K562 (cell line): ENCODE data around the gene TCAF1. TPM values are rescaled to one million over a fixed set of nuclear protein-coding genes. Genes with fewer than 3 reads are reported as not detected.

Experiments used
- ATF1 ChIP-seq, 2 experiments: fragments of 450-650 bp in 1 of 2; IDR thresholded peaks; 2 replicates each; pipeline ENCODE4 v1.6.1; 2016; ENCODE audit warnings: missing compliant biosample characterization in 1 of 2, missing genetic modification characterization in 1 of 2
- CEBPG ChIP-seq, 3 experiments: fragments of 200-800 bp in 1 of 3; sonication (Bioruptor generic) in 1 of 3; sonication (generic) in 1 of 3; formaldehyde crosslinking in 1 of 3; IDR thresholded peaks in 2 of 3; conservative IDR thresholded peaks in 1 of 3; 2 replicates each; pipeline versions ENCODE4 v1.6.1 to v1.8.0; 2016 to 2022; ENCODE audit warnings: missing compliant biosample characterization in 2 of 3, missing genetic modification characterization in 2 of 3, mild to moderate bottlenecking in 1 of 3, missing genetic modification reagents in 1 of 3
- DACH1 ChIP-seq: fragments of 450-650 bp; IDR thresholded peaks from 2 replicates; pipeline ENCODE4 v1.6.1; 2018; ENCODE audit not compliant: partially characterized antibody
- ESRRA ChIP-seq: fragments of 450-650 bp; IDR thresholded peaks from 2 replicates; pipeline ENCODE4 v1.6.1; 2014; ENCODE audit warnings: low read depth, mild to moderate bottlenecking, moderate library complexity, borderline replicate concordance
- MECOM ChIP-seq: fragments of 250-450 bp; sonication (Bioruptor Pico); IDR thresholded peaks from 2 replicates; pipeline ENCODE4 v1.8.0; 2022; ENCODE audit warnings: inconsistent platforms
- SRSF3 ChIP-seq: fragments of 200-400 bp; formaldehyde crosslinking; IDR thresholded peaks from 2 replicates; pipeline ENCODE4 v1.6.1; 2016; ENCODE audit warnings: mild to moderate bottlenecking, low read length, moderate library complexity; ENCODE audit not compliant: insufficient read depth
- ZNF57 ChIP-seq: fragments of 450-650 bp; formaldehyde crosslinking; IDR thresholded peaks from 2 replicates; pipeline ENCODE4 v1.4.0; 2020; ENCODE audit warnings: mild to moderate bottlenecking, moderate library complexity
- ZNF707 ChIP-seq: fragments of 250-450 bp; sonication (Bioruptor Pico); conservative IDR thresholded peaks from 2 replicates; pipeline ENCODE4 v1.8.0; 2022; ENCODE audit warnings: inconsistent platforms, mild to moderate bottlenecking, moderate library complexity
- ZNF76 ChIP-seq: fragments of 250-450 bp; sonication (Bioruptor Pico); IDR thresholded peaks from 2 replicates; pipeline ENCODE4 v1.4.0; 2020; ENCODE audit warnings: mild to moderate bottlenecking, moderate library complexity, borderline replicate concordance
- polyA plus RNA-seq, 8 experiments: library from polyadenylated mRNA; depleted of rRNA in 4 of 8; stranded (reverse) in 5 of 8; unstranded in 3 of 8; fragments of >200 nt; fragmentation: Nextera tagmentation in 2 of 8; fragmentation: Illumina TruSeq in 1 of 8; extraction: Ambion mirVana in 2 of 8; extraction: Trizol in 1 of 8; gene quantifications; 2 replicates each; pipeline versions ENCODE4 v1.2.1 to v1.2.3, GENCODE V29; 2011 to 2014; ENCODE audit warnings: inconsistent platforms in 1 of 8, missing spikeins in 1 of 8
- total RNA-seq, 7 experiments: library from RNA; depleted of rRNA in 6 of 7; stranded (reverse); fragments of >200 nt in 6 of 7; fragmentation: Illumina TruSeq in 2 of 7; extraction: Trizol in 2 of 7; gene quantifications; 2 replicates each; pipeline versions ENCODE4 v1.2.1 to v1.2.3, GENCODE V29; 2011 to 2021; ENCODE audit warnings: low replicate concordance in 1 of 7
- TF ChIP-seq, protein P1 (sequence below), 2 experiments: fragments of 450-650 bp in 1 of 2; sonication (generic) in 1 of 2; formaldehyde crosslinking in 1 of 2; IDR thresholded peaks in 1 of 2; conservative IDR thresholded peaks in 1 of 2; 2 replicates each; pipeline versions ENCODE4 v1.6.1 to v1.8.1; 2016 to 2023; ENCODE audit warnings: mild to moderate bottlenecking in 2 of 2, moderate library complexity in 2 of 2, inconsistent platforms in 1 of 2, missing genetic modification reagents in 1 of 2
- TF ChIP-seq, protein P2 (sequence below), 2 experiments: fragments of 200-800 bp in 1 of 2; sonication (Bioruptor generic) in 1 of 2; sonication (generic) in 1 of 2; formaldehyde crosslinking in 1 of 2; IDR thresholded peaks in 1 of 2; conservative IDR thresholded peaks in 1 of 2; 2 replicates each; pipeline versions ENCODE4 v1.5.0 to v1.6.1; 2016 to 2020; ENCODE audit warnings: missing compliant biosample characterization in 1 of 2, missing genetic modification characterization in 1 of 2, missing genetic modification reagents in 1 of 2
- TF ChIP-seq, protein P3 (sequence below), 2 experiments: fragments of 450-650 bp; IDR thresholded peaks; 2 replicates each; pipeline ENCODE4 v1.6.1; 2016; ENCODE audit warnings: mild to moderate bottlenecking in 2 of 2, borderline replicate concordance in 1 of 2, low read depth in 1 of 2, moderate library complexity in 1 of 2
- TF ChIP-seq, protein P4 (sequence below): fragments of 250-450 bp; sonication (Bioruptor Pico); IDR thresholded peaks from 2 replicates; pipeline ENCODE4 v1.8.0; 2022; ENCODE audit warnings: inconsistent platforms

TCAF1 gene
- total and polyA plus RNA-seq, 9 of the 15 experiments (the other 6 are each of a cell fraction or from before 2014, with no cell fraction given), result 6.2 to 52.2 (median 24.4) TPM

DNA sequence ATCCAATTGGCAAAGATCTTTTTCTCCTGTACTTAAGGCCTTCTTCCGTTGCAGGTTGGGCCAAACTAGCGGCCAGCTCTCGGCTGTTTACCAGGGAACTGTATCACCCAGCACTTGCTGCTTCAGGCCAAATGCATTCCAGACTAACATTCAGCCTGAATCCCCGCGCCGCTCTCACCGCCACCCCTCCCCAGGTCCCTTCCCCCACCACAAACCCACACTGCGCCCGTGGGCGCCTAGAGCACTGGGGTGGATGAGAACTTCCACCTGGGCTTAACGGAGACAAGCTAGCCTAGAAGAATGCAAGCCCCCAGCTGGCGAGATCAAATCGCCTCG is 676 bp downstream of the TCAF1 start (continued):
- TF ChIP-seq, protein P1, sequence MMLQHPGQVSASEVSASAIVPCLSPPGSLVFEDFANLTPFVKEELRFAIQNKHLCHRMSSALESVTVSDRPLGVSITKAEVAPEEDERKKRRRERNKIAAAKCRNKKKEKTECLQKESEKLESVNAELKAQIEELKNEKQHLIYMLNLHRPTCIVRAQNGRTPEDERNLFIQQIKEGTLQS (IDR thresholded peaks at IDR 0.05), result no peak
- TF ChIP-seq, protein P1 (CRISPR knock-in tag; conservative IDR thresholded peaks at IDR 0.05), result 0 out of 2 replicates have a peak, but pooled peaks have one; percentile 60
- TF ChIP-seq SRSF3, result no peak
- no peak for TF ChIP-seq ZNF707
- TF ChIP-seq MECOM (CRISPR knock-in tag), result no peak
- TF ChIP-seq, protein P2, sequence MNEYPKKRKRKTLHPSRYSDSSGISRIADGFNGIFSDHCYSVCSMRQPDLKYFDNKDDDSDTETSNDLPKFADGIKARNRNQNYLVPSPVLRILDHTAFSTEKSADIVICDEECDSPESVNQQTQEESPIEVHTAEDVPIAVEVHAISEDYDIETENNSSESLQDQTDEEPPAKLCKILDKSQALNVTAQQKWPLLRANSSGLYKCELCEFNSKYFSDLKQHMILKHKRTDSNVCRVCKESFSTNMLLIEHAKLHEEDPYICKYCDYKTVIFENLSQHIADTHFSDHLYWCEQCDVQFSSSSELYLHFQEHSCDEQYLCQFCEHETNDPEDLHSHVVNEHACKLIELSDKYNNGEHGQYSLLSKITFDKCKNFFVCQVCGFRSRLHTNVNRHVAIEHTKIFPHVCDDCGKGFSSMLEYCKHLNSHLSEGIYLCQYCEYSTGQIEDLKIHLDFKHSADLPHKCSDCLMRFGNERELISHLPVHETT (CRISPR knock-in tag; conservative IDR thresholded peaks at IDR 0.05 in 1 of 2, IDR thresholded peaks at IDR 0.05 in 1 of 2), result peak in 1 of 2 experiments; percentile 37; a peak in 1 of 4 replicates
- TF ChIP-seq, protein P3, sequence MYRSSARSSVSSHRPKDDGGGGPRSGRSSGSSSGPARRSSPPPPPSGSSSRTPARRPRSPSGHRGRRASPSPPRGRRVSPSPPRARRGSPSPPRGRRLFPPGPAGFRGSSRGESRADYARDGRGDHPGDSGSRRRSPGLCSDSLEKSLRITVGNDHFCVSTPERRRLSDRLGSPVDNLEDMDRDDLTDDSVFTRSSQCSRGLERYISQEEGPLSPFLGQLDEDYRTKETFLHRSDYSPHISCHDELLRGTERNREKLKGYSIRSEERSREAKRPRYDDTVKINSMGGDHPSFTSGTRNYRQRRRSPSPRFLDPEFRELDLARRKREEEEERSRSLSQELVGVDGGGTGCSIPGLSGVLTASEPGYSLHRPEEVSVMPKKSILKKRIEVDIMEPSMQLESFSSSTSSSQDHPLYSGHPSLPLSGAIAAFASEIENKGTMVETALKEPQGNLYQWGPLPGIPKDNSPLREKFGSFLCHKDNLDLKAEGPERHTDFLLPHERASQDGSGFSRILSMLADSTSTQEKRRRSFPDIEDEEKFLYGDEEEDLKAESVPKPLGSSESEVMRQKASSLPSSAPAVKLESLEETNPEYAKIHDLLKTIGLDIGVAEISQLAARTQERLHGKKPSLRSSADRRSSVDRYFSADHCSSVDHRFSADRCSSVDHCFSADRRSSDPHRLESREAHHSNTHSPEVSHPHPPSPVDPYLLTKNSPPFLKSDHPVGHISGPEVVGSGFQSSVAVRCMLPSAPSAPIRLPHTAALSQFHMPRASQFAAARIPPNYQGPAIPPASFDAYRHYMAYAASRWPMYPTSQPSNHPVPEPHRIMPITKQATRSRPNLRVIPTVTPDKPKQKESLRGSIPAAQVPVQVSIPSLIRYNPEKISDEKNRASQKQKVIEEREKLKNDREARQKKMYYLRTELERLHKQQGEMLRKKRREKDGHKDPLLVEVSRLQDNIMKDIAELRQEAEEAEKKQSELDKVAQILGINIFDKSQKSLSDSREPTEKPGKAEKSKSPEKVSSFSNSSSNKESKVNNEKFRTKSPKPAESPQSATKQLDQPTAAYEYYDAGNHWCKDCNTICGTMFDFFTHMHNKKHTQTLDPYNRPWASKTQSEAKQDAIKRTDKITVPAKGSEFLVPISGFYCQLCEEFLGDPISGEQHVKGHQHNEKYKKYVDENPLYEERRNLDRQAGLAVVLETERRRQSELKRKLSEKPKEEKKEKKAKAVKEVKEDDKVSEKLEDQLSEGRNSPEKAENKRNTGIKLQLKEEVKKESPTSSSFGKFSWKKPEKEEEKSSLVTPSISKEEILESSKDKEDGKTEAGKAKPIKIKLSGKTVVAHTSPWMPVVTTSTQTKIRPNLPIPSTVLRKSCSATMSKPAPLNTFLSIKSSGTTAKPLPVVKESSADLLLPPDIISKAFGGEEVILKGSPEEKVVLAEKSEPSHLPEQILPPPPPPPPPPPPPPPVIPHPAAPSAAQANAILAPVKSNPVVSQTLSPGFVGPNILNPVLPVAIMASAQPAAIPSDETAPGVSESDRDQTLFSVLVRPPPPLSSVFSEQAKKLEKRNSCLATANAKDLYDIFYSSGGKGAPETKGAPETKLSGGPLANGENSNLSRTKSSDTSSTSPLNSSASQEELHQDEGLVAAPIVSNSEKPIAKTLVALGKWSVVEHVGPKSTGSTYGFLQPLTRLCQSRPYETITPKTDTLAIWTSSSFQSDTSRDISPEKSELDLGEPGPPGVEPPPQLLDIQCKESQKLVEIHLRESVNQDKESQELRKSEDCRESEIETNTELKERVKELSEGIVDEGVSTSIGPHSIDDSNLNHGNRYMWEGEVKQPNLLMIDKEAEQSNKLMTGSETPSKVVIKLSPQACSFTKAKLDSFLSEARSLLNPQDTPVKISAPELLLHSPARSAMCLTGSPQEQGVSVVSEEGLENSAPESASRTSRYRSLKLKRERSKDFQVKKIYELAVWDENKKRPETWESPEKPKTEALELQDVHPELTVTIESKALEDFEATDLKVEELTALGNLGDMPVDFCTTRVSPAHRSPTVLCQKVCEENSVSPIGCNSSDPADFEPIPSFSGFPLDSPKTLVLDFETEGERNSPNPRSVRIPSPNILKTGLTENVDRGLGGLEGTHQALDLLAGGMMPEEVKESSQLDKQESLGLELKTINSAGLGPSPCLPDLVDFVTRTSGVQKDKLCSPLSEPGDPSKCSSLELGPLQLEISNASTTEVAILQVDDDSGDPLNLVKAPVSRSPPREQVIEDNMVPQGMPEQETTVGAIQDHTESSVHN (IDR thresholded peaks at IDR 0.05; ENCODE audit: borderline replicate concordance in 1 of 2, low read depth in 1 of 2), result no peak
- TF ChIP-seq DACH1, result no peak
- no peak for TF ChIP-seq ESRRA
- TF ChIP-seq ZNF57 (CRISPR knock-in tag), result no peak
- TF ChIP-seq ZNF76 (CRISPR knock-in tag), result no peak
- TF ChIP-seq, protein P4, sequence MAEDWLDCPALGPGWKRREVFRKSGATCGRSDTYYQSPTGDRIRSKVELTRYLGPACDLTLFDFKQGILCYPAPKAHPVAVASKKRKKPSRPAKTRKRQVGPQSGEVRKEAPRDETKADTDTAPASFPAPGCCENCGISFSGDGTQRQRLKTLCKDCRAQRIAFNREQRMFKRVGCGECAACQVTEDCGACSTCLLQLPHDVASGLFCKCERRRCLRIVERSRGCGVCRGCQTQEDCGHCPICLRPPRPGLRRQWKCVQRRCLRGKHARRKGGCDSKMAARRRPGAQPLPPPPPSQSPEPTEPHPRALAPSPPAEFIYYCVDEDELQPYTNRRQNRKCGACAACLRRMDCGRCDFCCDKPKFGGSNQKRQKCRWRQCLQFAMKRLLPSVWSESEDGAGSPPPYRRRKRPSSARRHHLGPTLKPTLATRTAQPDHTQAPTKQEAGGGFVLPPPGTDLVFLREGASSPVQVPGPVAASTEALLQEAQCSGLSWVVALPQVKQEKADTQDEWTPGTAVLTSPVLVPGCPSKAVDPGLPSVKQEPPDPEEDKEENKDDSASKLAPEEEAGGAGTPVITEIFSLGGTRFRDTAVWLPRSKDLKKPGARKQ (CRISPR knock-in tag), result no peak
- TF ChIP-seq CEBPG (CRISPR knock-in tag; IDR thresholded peaks at IDR 0.05), result no peak
- TF ChIP-seq CEBPG (tag; conservative IDR thresholded peaks at IDR 0.05 in 1 of 2, IDR thresholded peaks at IDR 0.05 in 1 of 2), result no peak
- no peak for TF ChIP-seq ATF1 (CRISPR knock-in tag; IDR thresholded peaks at IDR 0.05)
- TF ChIP-seq ATF1 (tag; IDR thresholded peaks at IDR 0.05), result no peak
